Stimulated activated naive B cell treated with anti-CD40 and anti-IgM and Interleukin-4, amounts not matched to agents 10 μg/mL and 1 μg/mL and 100 μg/mL, for 72 hours (primary cell): ENCODE data around the gene ZNF426.
"Not testable (repeated sequence)": the region's sequence is repeated elsewhere in the genome, so short reads cannot be mapped to it uniquely, and the experiment has no call there.

ENCODE experiments used
- ATAC-seq, 2 donors: fragments of 150-1000 bp; cut with Tn5 transposase; replicated peaks; 2 replicates each; pipeline ENCODE4 v1.10.0; 2021; ENCODE audit warnings: moderate library complexity in 1 of 2
- DNase-seq: peaks from one replicate; pipeline ENCODE4 v3.0.0; 2021
- H3K27ac Mint-ChIP-seq: one replicate; pipeline ENCODE4 v1.8.0; 2022; ENCODE audit warnings: mild to moderate bottlenecking, mixed read lengths
- H3K27me3 Mint-ChIP-seq, 2 donors: one replicate each; pipeline ENCODE4 v1.8.0; 2022; ENCODE audit warnings: mixed read lengths in 2 of 2
- H3K36me3 Mint-ChIP-seq, 2 donors: one replicate each; pipeline ENCODE4 v1.8.0; 2022; ENCODE audit warnings: mixed read lengths in 2 of 2, mild to moderate bottlenecking in 1 of 2
- H3K4me1 Mint-ChIP-seq, 2 donors: one replicate each; pipeline ENCODE4 v1.8.0; 2022; ENCODE audit warnings: mixed read lengths in 2 of 2, mild to moderate bottlenecking in 1 of 2
- H3K4me3 Mint-ChIP-seq, 2 donors: one replicate each; pipeline ENCODE4 v1.8.0; 2022; ENCODE audit warnings: mild to moderate bottlenecking in 2 of 2, mixed read lengths in 2 of 2, moderate library complexity in 1 of 2
- H3K9me3 Mint-ChIP-seq, 2 donors: one replicate each; pipeline ENCODE4 v1.8.0; 2022; ENCODE audit warnings: mixed read lengths in 2 of 2, mild to moderate bottlenecking in 1 of 2

The ZNF426 gene

DNA sequence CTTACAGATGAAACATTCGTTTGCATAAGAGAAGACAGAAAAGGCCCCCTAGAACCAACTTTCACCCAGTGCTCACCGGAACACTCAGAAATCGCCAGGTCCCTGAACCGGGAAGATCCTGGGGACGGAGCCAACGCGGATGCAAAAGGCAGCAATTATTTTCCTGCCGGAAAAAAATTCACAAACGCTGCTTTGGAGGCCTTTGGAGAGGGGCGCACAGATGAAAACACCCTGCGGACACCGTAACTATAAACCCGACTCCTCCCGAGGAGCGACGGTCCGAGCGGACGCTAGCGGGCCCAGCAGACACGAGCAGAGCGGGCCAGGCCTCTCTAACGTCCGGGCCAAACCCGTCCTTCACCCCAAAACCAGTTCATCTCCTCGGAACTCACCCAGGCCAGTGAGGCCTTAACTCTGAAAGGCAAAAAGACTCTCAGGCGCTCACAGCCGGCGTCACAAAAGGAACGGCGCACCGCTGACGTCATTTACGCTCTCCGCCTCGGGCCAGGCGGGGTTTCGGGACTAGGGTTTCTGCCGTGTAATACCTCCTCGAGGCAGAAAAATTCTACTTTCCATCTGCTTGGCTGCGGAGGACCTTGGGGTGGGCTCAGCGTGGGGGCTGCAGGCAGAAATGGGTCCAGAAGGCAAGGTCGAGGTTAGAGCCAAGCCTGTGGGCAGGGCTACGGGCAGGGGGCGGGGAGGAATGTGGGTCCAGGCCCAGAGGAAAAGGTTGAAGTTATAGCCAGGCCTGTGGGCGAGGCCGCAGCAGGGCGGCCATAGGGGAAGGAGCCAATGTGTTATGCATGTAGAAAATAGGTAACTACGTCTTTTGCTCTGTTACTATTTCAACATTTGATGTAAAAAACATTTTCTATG, at the start of gene ZNF426:
Gene ZNF426 (minus strand): TSS at position 463 of the 876 bp plus-strand sequence. CDS start 2,413 bp downstream, outside the sequence.
- peak; percentile 97 to 98 for ATAC-seq
- H3K4me1 Mint-ChIP-seq, result peaks cover 14 to 21% of the 10 kb centered on the region in 2 donors
- peak; percentile 87 for DNase-seq
- H3K27me3 Mint-ChIP-seq, result no peaks in the 10 kb centered on the region
- peaks cover 14 to 16% of the 10 kb centered on the region in 2 donors for H3K9me3 Mint-ChIP-seq
- peak within 1 kb of the TSS; percentile 98 for H3K27ac Mint-ChIP-seq
- H3K36me3 Mint-ChIP-seq, result peaks cover 47 to 55% of the 10 kb centered on the region in 2 donors
- peak within 1 kb of the TSS; percentile 92 to 93 for H3K4me3 Mint-ChIP-seq

DNA sequence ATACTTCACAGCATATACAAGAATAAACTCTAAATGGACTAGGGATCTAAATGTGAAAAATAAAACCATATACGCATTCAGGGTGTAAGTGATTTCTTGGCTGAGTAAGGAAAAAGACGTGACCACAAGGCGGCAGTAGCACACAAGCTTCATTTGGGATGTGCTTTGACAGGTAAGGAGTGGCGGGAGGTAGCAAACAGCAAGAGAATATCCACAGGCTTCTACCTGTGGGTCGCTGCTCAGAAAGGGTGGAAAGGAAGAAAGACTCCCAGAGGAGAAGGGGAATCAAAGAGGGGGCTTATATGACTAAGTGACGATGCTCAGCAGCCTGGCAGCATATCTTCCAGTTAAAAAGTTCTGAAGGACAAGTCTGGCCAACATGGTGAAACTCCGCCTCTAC, 48.3 kb upstream of the ZNF426 start:
- ATAC-seq (peak; percentile 46 to 56), DNase-seq (peak; percentile 58)
- Mint-ChIP-seq H3K9me3 (peaks cover 0 to 4% of the 10 kb centered on the region in 2 donors), H3K36me3 (peaks cover 8% of the 10 kb centered on the region in 2 donors), H3K4me3 (no peak overlapping the region), H3K4me1 (peaks cover 8 to 15% of the 10 kb centered on the region in 2 donors), H3K27me3 (peaks cover 20 to 21% of the 10 kb centered on the region in 2 donors), H3K27ac (no peak overlapping the region)

DNA sequence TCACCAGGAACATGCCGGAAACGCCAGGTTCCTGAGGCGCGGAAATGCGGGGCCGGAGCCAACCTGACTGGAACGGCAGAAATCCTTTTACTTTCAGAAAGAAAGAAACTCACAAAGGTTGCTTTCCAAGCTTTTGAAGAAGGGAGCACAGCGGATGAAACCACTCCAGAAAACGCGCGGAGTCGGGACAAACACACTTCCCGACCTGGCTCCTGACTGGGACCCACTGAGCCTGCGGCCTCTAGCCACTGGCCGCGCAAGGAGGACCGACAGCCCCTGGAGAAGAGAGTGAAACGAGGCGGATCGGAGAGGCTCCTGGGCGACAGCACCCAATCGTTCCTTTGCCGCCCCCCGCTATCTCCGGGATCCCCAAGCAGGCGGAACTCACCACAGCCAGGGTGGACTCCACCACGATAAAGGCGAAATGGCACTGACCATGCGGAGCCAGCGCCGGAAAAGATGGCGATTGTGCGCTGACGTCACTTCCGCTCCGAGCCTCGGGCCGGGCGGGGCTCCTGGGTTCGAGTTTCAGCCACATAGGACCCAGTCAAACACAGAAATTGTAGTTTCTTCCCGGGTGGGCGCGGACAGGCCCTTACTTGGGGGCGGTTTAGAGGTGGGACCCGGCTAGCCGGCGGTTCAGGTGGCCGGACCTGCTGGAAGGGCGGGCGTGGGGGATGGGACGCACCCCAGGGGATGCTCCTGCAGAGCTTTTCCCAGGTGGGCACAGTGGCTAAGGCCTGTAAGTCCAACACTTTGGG, 45.8 kb upstream of the ZNF426 start, which contains the start of gene ZNF121:
Gene ZNF121 (minus strand): TSS at position 432 of the 761 bp plus-strand sequence. CDS start 16,407 bp downstream, outside the sequence.
- Mint-ChIP-seq H3K4me3 (peak within 1 kb of the TSS; percentile 96 to 97), H3K4me1 (peaks cover 14 to 38% of the 10 kb centered on the region in 2 donors), H3K36me3 (peaks cover 30 to 31% of the 10 kb centered on the region in 2 donors), H3K27ac (peak within 1 kb of the TSS; percentile 98), H3K9me3 (peaks cover 2 to 4% of the 10 kb centered on the region in 2 donors), H3K27me3 (peaks cover 4 to 6% of the 10 kb centered on the region in 2 donors)
- peak; percentile 85 for DNase-seq
- ATAC-seq, result peak; percentile 92 to 95

DNA sequence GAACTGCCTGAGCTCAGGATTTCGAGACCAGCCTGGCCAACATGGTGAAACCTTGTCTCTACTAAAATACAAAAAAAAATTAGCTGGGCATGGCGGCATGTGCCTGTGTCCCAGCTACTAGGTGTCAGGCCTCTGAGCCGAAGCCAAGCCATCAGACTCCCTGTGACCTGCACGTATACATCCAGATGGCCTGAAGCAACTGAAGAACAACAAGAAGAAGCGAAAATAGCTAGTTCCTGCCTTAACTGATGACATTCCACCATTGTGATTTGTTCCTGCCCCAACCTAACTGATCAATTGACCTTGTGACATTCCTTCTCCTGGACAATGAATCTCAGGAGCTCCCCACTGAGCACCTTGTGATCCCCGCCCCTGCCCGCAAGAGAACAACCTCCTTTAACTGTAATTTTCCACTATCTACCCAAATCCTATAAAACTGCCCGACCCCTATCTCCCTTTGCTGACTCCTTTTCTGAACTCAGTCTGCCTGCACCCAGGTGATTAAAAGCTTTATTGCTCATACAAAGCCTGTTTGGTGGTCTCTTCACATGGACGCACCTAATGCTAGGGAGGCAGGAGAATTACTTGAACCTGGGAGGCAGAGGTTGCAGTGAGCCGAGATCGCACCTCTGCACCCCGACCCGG, 43.8 kb upstream of the ZNF426 start:
- peaks cover 9 to 13% of the 10 kb centered on the region in 2 donors for H3K9me3 Mint-ChIP-seq
- H3K36me3 Mint-ChIP-seq, result peaks cover 49 to 50% of the 10 kb centered on the region in 2 donors
- DNase-seq, ATAC-seq, H3K27me3 Mint-ChIP-seq: not testable (repeated sequence)
- peak overlapping the region; percentile 80 for H3K27ac Mint-ChIP-seq
- H3K4me1 Mint-ChIP-seq, result peaks cover 20 to 54% of the 10 kb centered on the region in 2 donors
- H3K4me3 Mint-ChIP-seq, result peak overlapping the region; percentile 66 to 83

DNA sequence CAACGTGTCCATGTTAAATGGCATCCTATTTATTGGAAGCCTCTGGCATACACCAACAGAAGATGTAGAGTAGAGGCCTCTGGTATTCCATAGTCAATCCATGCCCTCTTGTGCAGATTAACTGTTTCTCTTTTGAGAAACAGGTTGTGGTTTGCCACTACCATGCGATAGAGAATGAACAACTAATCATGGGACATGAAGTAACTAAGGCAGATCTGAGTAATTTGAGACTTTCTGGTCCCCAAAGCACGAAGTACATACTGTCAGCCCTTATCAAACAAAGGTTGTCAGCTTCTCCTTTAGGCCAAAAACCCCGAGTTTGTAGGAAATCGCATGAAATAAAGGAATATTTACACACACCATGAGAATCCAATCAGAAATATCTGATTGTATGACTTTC, 42.3 kb upstream of the ZNF426 start:
- Mint-ChIP-seq H3K4me1 (peaks cover 22 to 60% of the 10 kb centered on the region in 2 donors), H3K36me3 (peaks cover 63 to 65% of the 10 kb centered on the region in 2 donors), H3K27me3 (no peaks in the 10 kb centered on the region), H3K9me3 (peaks cover 14 to 17% of the 10 kb centered on the region in 2 donors), H3K4me3 (peak overlapping the region; percentile 17 to 64), H3K27ac (peak overlapping the region; percentile 82)
- ATAC-seq (peak; percentile 33 to 34), DNase-seq (no peak)

DNA sequence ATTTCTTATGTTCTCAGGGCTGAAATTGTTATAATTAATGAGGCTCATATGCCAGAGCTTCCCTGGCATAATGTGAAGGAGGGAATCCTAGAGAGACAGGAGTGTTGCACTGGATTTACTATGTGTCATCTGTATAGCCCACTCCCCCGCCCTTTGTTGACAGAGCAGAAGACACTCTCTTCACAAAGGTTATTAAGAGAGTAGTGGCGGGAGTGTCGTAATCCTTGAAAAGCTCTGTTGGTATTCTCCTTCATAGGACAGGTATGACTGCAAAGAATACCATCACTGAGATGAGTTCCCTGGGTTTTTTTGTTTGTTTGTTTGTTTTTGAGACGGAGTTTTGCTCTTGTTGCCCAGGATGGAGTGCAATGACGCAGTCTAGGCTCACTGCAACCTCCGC, 31.8 kb upstream of the ZNF426 start:
- DNase-seq (no peak), ATAC-seq (no peak)
- peaks cover 73 to 90% of the 10 kb centered on the region in 2 donors for H3K36me3 Mint-ChIP-seq
- H3K27me3 Mint-ChIP-seq, result no peaks in the 10 kb centered on the region
- H3K27ac Mint-ChIP-seq, result no peak overlapping the region
- H3K4me1 Mint-ChIP-seq, result peaks cover 12 to 13% of the 10 kb centered on the region in 2 donors
- H3K9me3 Mint-ChIP-seq, result peaks cover 29 to 32% of the 10 kb centered on the region in 2 donors
- H3K4me3 Mint-ChIP-seq, result no peak overlapping the region

DNA sequence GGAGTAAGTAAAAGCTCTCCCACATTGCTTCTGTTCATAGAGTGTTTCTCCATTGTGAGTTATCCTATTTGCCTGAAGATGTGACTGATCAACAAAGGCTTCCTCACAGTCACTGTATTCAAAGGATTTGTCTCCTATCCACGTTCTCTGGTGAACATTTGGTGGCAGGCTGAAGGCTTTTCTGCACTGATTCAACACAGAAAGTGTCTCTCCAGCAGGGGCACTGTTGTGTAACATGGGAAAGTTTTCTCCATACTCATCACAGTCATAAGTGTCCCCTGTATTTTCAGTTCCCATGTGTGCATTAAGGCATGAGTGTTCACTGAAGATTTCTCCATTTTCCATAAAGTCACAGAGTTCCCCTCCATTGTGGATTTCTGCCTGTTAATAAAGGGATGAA, 28.3 kb upstream of the ZNF426 start:
- Mint-ChIP-seq H3K4me3 (no peak overlapping the region), H3K9me3 (peaks cover 21 to 26% of the 10 kb centered on the region in 2 donors), H3K36me3 (peaks cover 78 to 92% of the 10 kb centered on the region in 2 donors), H3K4me1 (peaks cover 0 to 1% of the 10 kb centered on the region in 2 donors), H3K27me3 (no peaks in the 10 kb centered on the region), H3K27ac (no peak overlapping the region)
- ATAC-seq (peak in 1 of 2 donors; percentile 34), DNase-seq (no peak)

DNA sequence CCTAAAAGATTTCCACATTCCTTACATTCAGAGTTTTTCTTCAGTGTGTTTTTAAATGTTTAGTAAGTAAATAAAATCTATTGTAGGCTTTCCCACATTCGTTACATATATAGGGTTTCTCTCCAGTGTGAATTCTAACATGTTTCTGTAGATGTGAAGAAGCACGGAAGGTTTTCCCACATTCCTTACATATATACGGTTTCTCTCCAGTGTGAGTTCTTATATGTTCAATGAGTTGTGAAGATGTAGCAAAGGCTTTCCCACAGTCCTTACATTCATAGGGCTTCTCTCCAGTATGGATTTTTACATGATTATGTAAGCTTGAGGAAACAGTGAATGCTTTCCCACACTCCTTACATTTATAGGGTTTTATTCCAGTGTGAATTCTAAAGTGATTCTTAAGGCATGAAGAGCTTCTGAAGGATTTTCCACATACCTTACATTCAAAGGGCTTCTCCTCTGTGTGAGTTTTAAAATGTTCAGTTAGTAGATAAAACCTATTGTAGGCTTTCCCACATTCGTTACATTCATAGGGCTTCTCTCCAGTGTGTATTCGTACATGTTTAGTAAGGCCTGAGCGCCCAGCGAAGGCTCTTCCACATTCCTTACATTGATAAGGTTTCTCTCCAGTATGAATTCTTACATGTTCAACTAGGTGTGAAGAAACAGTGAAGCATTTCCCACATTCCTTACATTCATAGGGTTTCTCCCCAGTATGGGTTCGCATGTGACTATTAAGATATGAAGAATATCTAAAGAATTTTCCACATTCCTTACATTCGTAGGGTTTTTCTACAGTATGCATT, 27.7 kb upstream of the ZNF426 start:
- DNase-seq (no peak), ATAC-seq (no peak)
- H3K9me3 Mint-ChIP-seq, result peaks cover 24 to 25% of the 10 kb centered on the region in 2 donors
- no peaks in the 10 kb centered on the region for H3K27me3 Mint-ChIP-seq
- no peak overlapping the region for H3K4me3 Mint-ChIP-seq
- H3K36me3 Mint-ChIP-seq, result peaks cover 78 to 92% of the 10 kb centered on the region in 2 donors
- peaks cover 0 to 3% of the 10 kb centered on the region in 2 donors for H3K4me1 Mint-ChIP-seq
- no peak overlapping the region for H3K27ac Mint-ChIP-seq

DNA sequence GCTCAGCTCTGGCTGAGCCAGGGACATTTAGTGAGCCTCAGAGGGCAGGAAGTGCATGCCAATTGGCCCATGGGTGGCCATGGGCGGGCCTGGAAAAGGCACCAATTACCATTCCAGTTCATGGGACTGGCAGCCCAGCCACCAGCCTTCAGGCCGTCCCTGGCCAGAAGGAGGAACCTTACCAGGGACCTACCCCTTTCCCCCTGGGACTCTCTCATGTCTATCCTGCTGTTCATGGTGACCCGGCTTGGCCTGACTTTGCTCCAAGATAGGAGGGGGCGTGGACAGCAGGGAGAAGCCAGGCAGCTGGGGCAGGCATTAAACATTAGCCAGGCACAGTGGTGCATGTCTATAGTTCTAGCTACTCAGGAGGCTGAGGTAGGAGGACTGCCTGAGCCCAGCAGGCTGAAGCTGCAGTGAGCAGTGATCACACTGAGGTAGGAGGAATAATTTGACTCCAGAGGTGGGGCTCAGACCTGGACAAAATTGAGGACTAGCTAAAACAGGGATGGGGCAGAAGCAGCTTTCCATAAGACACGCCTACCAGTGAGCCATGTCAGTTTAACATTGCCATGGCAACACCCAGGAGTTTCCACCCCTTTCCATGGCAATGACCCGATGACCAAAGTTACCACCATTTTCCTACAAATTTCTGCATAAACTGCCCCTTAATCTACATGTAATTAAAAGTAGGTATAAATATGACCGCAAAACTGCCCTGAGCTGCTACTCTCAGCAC, 14.3 kb upstream of the ZNF426 start:
- DNase-seq, result no peak
- H3K36me3 Mint-ChIP-seq, result peaks cover 42 to 60% of the 10 kb centered on the region in 2 donors
- ATAC-seq, result no peak
- H3K9me3 Mint-ChIP-seq, result peaks cover 13 to 24% of the 10 kb centered on the region in 2 donors
- H3K27me3 Mint-ChIP-seq, result no peaks in the 10 kb centered on the region
- no peaks in the 10 kb centered on the region for H3K4me1 Mint-ChIP-seq
- H3K27ac Mint-ChIP-seq, result peak overlapping the region; percentile 37
- no peak overlapping the region for H3K4me3 Mint-ChIP-seq

DNA sequence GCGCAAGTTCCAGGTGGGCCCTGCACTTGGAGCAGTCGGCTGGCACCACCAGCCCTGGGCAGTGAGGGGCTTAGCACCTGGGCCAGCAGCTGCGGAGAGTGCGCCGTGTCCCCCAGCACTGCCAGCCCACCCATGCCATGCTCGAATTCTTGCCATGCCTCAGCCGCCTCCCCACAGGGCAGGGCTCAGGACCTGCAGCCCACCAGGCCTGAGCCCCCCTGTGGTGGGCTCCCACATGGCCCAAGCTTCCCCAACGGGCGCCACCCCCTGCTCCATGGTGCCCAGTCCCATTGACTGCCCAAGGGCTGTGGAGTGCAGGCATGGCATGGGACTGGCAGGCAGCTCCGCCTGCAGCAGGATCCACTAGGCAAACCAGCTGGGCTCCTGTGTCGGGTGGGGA, 9.4 kb upstream of the ZNF426 start:
- DNase-seq (no peak), ATAC-seq (no peak)
- H3K9me3 Mint-ChIP-seq, result peaks cover 17 to 27% of the 10 kb centered on the region in 2 donors
- no peak overlapping the region for H3K27ac Mint-ChIP-seq
- H3K27me3 Mint-ChIP-seq, result peaks cover 0 to 5% of the 10 kb centered on the region in 2 donors
- peaks cover 29 to 45% of the 10 kb centered on the region in 2 donors for H3K36me3 Mint-ChIP-seq
- no peaks in the 10 kb centered on the region for H3K4me1 Mint-ChIP-seq
- H3K4me3 Mint-ChIP-seq, result no peak overlapping the region

DNA sequence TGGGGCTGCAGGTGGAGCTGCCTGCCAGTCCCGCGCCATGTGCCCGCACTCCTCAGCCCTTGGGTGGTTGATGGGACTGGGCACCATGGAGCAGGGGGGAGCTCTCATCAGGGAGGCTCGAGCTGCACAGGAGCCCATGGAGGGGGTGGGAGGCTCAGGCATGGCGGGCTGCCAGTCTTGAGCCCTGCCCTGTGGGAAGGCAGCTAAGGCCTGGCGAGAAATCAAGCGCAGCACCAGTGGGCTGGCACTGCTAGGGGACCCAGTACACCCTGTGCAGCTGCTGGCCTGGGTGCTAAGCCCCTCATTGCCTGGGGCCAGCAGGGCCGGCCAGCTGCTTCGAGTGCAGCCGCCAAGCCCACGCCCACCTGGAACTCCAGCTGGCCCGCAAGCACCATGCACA, 2.8 kb upstream of the ZNF426 start:
- not testable (repeated sequence) for ATAC-seq, DNase-seq, H3K4me3 Mint-ChIP-seq, H3K27ac Mint-ChIP-seq, H3K27me3 Mint-ChIP-seq
- Mint-ChIP-seq H3K4me1 (peaks cover 14 to 21% of the 10 kb centered on the region in 2 donors), H3K9me3 (peaks cover 14 to 15% of the 10 kb centered on the region in 2 donors), H3K36me3 (peaks cover 18 to 27% of the 10 kb centered on the region in 2 donors)

DNA sequence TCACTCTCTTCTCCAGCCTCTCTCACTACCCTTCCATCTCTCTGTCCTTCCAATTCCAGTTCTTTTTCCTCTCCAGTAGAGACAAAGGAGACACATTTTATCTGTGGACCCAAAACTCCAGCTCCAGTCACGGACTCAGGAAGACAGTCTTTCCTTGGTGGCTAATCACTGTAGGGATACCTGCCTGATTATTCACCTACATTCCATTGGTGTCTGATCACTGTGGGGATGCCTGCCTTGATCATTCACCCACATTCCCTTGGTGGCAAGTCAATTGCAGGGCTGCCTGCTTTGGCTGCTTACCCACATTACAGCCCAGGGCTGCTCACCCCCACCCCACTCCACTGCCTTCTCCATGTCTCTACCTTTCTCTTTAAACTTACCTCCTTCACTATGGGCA, 1.5 kb upstream of the ZNF426 start:
- H3K4me3 Mint-ChIP-seq, result peak overlapping the region; percentile 40 to 92
- not testable (repeated sequence) for DNase-seq

More for the DNA sequence above, 1.5 kb upstream of the ZNF426 start:
- ATAC-seq, H3K27me3 Mint-ChIP-seq: not testable (repeated sequence)
- Mint-ChIP-seq H3K27ac (peak overlapping the region; percentile 88), H3K36me3 (peaks cover 32 to 40% of the 10 kb centered on the region in 2 donors), H3K9me3 (peaks cover 14 to 15% of the 10 kb centered on the region in 2 donors), H3K4me1 (peaks cover 14 to 21% of the 10 kb centered on the region in 2 donors)
